ENCODE measurements around the gene PCDHB16.
"Not testable (repeated sequence)": the region's sequence is repeated elsewhere in the genome, so short reads cannot be mapped to it uniquely, and the experiment has no call there.

PCDHB16 gene

GRCh38 chr5:141180313-141180712 lies 1.9 kb upstream of the PCDHB16 start:
- in situ Hi-C loops (cut with HindIII; ENCODE audit: low sequenced_read_pairs) = no loop called here
- no peak overlapping the region for H3K4me3 ChIP-seq (ENCODE audit: low read depth, low read length)
- TF ChIP-seq, protein P1, sequence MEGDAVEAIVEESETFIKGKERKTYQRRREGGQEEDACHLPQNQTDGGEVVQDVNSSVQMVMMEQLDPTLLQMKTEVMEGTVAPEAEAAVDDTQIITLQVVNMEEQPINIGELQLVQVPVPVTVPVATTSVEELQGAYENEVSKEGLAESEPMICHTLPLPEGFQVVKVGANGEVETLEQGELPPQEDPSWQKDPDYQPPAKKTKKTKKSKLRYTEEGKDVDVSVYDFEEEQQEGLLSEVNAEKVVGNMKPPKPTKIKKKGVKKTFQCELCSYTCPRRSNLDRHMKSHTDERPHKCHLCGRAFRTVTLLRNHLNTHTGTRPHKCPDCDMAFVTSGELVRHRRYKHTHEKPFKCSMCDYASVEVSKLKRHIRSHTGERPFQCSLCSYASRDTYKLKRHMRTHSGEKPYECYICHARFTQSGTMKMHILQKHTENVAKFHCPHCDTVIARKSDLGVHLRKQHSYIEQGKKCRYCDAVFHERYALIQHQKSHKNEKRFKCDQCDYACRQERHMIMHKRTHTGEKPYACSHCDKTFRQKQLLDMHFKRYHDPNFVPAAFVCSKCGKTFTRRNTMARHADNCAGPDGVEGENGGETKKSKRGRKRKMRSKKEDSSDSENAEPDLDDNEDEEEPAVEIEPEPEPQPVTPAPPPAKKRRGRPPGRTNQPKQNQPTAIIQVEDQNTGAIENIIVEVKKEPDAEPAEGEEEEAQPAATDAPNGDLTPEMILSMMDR (IDR thresholded peaks at IDR 0.05; ENCODE audit: low read depth, low read length) = no peak
- DNase-seq (ENCODE audit: low read depth, low spot score) = no peak

DNA sequence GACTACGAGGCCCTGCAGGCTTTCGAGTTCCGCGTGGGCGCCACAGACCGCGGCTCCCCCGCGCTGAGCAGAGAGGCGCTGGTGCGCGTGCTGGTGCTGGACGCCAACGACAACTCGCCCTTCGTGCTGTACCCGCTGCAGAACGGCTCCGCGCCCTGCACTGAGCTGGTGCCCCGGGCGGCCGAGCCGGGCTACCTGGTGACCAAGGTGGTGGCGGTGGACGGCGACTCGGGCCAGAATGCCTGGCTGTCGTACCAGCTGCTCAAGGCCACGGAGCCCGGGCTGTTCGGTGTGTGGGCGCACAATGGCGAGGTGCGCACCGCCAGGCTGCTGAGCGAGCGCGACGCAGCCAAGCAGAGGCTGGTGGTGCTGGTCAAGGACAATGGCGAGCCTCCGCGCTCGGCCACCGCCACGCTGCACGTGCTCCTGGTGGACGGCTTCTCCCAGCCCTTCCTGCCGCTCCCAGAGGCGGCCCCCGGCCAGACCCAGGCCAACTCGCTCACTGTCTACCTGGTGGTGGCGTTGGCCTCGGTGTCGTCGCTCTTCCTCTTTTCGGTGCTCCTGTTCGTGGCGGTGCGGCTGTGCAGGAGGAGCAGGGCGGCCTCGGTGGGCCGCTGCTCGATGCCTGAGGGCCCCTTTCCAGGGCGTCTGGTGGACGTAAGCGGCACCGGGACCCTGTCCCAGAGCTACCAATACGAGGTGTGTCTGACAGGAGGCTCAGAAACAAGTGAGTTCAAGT lies 2.1 kb downstream of the PCDHB16 start:
- in situ Hi-C loops (cut with HindIII; ENCODE audit: low sequenced_read_pairs) = not testable (repeated sequence)

GRCh38 chr5:141186897-141187512 lies 4.8 kb downstream of the PCDHB16 start, which contains the start of gene PCDHB9:
PCDHB9 (plus strand) TSS chr5:141187161; CDS start chr5:141187319, 158 bp downstream.
- in situ Hi-C loops (cut with HindIII; ENCODE audit: low sequenced_read_pairs) = no loop called here
- H3K4me3 ChIP-seq (ENCODE audit: low read depth, low read length) = no peak within 1 kb of the TSS
- DNase-seq (ENCODE audit: low read depth, low spot score) = no peak
- TF ChIP-seq, protein P1 (IDR thresholded peaks at IDR 0.05; ENCODE audit: low read depth, low read length) = no peak

More for the DNA sequence above, 2.1 kb downstream of the PCDHB16 start:
- H3K4me3 ChIP-seq (ENCODE audit: low read depth, low read length); DNase-seq (ENCODE audit: low read depth, low spot score): not testable (repeated sequence)

DNA sequence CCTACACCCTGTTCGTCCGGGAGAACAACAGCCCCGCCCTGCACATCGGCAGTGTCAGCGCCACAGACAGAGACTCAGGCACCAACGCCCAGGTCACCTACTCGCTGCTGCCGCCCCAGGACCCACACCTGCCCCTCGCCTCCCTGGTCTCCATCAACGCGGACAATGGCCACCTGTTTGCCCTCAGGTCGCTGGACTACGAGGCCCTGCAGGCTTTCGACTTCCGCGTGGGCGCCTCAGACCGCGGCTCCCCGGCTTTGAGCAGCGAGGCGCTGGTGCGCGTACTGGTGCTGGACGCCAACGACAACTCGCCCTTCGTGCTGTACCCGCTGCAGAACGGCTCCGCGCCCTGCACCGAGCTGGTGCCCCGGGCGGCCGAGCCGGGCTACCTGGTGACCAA lies 6.5 kb downstream of the PCDHB16 start:
- in situ Hi-C loops (cut with HindIII; ENCODE audit: low sequenced_read_pairs); H3K4me3 ChIP-seq (ENCODE audit: low read depth, low read length); DNase-seq (ENCODE audit: low read depth, low spot score): not testable (repeated sequence)

- DNase-seq (ENCODE audit: low read depth, low spot score); H3K4me3 ChIP-seq (ENCODE audit: low read depth, low read length); in situ Hi-C loops (cut with HindIII; ENCODE audit: low sequenced_read_pairs): not testable (repeated sequence)
These were observed 6.9 kb downstream of the PCDHB16 start for GRCh38 chr5:141189131-141189530.

DNA sequence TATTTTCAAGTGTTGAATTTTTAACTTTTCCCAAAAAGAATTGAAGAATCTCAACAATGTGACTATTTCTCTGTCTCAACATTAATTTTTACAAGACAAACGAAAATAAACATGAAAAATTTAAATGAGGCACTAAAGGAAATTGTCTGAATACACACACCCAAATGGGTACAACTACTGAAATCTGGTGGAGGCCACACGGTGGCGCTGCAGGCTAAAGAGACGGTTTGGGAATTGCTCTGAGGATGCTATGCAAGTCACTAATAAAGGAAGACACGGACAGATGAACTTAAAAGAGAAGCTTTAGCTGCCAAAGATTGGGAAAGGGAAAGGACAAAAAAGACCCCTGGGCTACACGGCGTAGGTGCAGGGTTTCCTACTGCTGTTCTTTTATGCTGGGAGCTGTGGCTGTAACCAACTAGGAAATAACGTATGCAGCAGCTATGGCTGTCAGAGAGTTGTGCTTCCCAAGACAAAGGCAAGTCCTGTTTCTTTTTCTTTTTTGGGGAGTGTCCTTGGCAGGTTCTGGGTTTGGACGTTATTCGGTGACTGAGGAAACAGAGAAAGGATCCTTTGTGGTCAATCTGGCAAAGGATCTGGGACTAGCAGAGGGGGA lies 10.0 kb downstream of the PCDHB16 start, which contains the start of gene PCDHB10:
Gene PCDHB10 (plus strand): TSS at position 244 of the 616 bp plus-strand sequence. CDS start 200 bp downstream, at position 444.
- in situ Hi-C loops (cut with HindIII; ENCODE audit: low sequenced_read_pairs) = no loop called here
- DNase-seq (ENCODE audit: low read depth, low spot score) = no peak
- H3K4me3 ChIP-seq (ENCODE audit: low read depth, low read length) = peak within 1 kb of the TSS; percentile 13
- TF ChIP-seq, protein P1 (IDR thresholded peaks at IDR 0.05; ENCODE audit: low read depth, low read length) = peak; percentile 25

- DNase-seq (ENCODE audit: low read depth, low spot score); H3K4me3 ChIP-seq (ENCODE audit: low read depth, low read length); in situ Hi-C loops (cut with HindIII; ENCODE audit: low sequenced_read_pairs): not testable (repeated sequence)
These were observed 12.1 kb downstream of the PCDHB16 start for GRCh38 chr5:141194332-141194731.

DNA sequence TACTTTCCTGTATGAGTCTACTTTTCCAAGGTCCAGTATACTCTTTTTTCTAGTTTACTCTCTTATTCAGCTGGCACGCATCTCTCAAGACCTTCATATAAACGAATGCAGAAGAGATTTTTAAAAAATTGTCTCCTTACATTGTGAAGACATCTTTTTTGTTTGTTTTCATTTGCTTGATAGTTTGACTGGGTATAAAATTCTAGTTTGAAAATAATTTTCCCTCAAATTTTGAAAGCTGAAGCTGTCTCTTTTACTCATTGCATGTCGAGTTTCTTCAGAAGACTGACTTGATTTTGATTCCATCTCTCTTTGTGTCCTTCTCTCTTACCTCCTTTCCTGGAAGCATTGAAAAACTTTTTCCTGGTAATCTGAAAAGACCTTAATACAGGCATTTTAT lies 14.2 kb downstream of the PCDHB16 start:
- in situ Hi-C loops (cut with HindIII; ENCODE audit: low sequenced_read_pairs) = no loop called here
- DNase-seq (ENCODE audit: low read depth, low spot score) = no peak
- no peak overlapping the region for H3K4me3 ChIP-seq (ENCODE audit: low read depth, low read length)
- TF ChIP-seq, protein P1 (IDR thresholded peaks at IDR 0.05; ENCODE audit: low read depth, low read length) = no peak
